ENCODE measurements around the gene MAD1L1. TPM values are rescaled to one million over a fixed set of nuclear protein-coding genes. Genes with fewer than 3 reads are reported as not detected.

Gene MAD1L1
- total RNA-seq, 1 experiment from 2014 or later = 38.5 TPM

GRCh38 chr7:2215851-2216250 is 16.9 kb downstream of the MAD1L1 start:
- BruUV-seq (replicated peaks) = no TSS peak

More at GRCh38 chr7:2215851-2216250, 16.9 kb downstream of the MAD1L1 start:
- H3K4me3 ChIP-seq (replicated peaks in 1 of 2; ENCODE audit: low read depth in 1 of 2, low read length in 2 of 2) = no peak overlapping the region
- POLR2A ChIA-PET = no interaction called here
- H2AFZ ChIP-seq (ENCODE audit: low read depth, low read length, poor library complexity, severe bottlenecking) = no peak overlapping the region
- DNase-seq (ENCODE audit: low read depth, low spot score) (no peak), ATAC-seq (no peak)
- H3K27ac ChIP-seq (ENCODE audit: low read depth, low read length) = no peak overlapping the region
- peaks cover 13 to 36% of the 10 kb centered on the region in 2 experiments for H3K36me3 ChIP-seq (ENCODE audit: control insufficient read depth in 1 of 2, insufficient read depth in 2 of 2, low read length in 2 of 2)
- H3K4me2 ChIP-seq (ENCODE audit: low read length) = no peak overlapping the region
- no peaks in the 10 kb centered on the region for H3K4me1 ChIP-seq (ENCODE audit: control insufficient read depth in 1 of 2, insufficient read depth in 2 of 2, low read length in 2 of 2)
- CTCF ChIA-PET = no interaction called here
- TF ChIP-seq MAX (IDR thresholded peaks at IDR 0.05) = no peak
- no peak for TF ChIP-seq POLR2AphosphoS5 (IDR thresholded peaks at IDR 0.05; ENCODE audit: low read depth, low read length)
- TF ChIP-seq, protein P1, sequence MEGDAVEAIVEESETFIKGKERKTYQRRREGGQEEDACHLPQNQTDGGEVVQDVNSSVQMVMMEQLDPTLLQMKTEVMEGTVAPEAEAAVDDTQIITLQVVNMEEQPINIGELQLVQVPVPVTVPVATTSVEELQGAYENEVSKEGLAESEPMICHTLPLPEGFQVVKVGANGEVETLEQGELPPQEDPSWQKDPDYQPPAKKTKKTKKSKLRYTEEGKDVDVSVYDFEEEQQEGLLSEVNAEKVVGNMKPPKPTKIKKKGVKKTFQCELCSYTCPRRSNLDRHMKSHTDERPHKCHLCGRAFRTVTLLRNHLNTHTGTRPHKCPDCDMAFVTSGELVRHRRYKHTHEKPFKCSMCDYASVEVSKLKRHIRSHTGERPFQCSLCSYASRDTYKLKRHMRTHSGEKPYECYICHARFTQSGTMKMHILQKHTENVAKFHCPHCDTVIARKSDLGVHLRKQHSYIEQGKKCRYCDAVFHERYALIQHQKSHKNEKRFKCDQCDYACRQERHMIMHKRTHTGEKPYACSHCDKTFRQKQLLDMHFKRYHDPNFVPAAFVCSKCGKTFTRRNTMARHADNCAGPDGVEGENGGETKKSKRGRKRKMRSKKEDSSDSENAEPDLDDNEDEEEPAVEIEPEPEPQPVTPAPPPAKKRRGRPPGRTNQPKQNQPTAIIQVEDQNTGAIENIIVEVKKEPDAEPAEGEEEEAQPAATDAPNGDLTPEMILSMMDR (IDR thresholded peaks at IDR 0.05 in 2 of 3, conservative IDR thresholded peaks at IDR 0.05 in 1 of 3; ENCODE audit: borderline replicate concordance in 1 of 3, insufficient read depth in 1 of 3, low read depth in 2 of 3, low read length in 2 of 3) = no peak
- no peak for TF ChIP-seq EZH2phosphoT487 (IDR thresholded peaks at IDR 0.05; ENCODE audit: borderline replicate concordance)
- TF ChIP-seq JUND (IDR thresholded peaks at IDR 0.05) = no peak
- TF ChIP-seq SIN3A (IDR thresholded peaks at IDR 0.05; ENCODE audit: low read depth) = no peak
- TF ChIP-seq, protein P2, sequence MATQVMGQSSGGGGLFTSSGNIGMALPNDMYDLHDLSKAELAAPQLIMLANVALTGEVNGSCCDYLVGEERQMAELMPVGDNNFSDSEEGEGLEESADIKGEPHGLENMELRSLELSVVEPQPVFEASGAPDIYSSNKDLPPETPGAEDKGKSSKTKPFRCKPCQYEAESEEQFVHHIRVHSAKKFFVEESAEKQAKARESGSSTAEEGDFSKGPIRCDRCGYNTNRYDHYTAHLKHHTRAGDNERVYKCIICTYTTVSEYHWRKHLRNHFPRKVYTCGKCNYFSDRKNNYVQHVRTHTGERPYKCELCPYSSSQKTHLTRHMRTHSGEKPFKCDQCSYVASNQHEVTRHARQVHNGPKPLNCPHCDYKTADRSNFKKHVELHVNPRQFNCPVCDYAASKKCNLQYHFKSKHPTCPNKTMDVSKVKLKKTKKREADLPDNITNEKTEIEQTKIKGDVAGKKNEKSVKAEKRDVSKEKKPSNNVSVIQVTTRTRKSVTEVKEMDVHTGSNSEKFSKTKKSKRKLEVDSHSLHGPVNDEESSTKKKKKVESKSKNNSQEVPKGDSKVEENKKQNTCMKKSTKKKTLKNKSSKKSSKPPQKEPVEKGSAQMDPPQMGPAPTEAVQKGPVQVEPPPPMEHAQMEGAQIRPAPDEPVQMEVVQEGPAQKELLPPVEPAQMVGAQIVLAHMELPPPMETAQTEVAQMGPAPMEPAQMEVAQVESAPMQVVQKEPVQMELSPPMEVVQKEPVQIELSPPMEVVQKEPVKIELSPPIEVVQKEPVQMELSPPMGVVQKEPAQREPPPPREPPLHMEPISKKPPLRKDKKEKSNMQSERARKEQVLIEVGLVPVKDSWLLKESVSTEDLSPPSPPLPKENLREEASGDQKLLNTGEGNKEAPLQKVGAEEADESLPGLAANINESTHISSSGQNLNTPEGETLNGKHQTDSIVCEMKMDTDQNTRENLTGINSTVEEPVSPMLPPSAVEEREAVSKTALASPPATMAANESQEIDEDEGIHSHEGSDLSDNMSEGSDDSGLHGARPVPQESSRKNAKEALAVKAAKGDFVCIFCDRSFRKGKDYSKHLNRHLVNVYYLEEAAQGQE (IDR thresholded peaks at IDR 0.05; ENCODE audit: low read depth) = no peak
- no peak for TF ChIP-seq SRF (IDR thresholded peaks at IDR 0.05; ENCODE audit: low read depth)
- TF ChIP-seq ZFX (IDR thresholded peaks at IDR 0.05) = no peak
- TF ChIP-seq EGR1 (IDR thresholded peaks at IDR 0.05; ENCODE audit: low read depth) = no peak
- TF ChIP-seq, protein P3, sequence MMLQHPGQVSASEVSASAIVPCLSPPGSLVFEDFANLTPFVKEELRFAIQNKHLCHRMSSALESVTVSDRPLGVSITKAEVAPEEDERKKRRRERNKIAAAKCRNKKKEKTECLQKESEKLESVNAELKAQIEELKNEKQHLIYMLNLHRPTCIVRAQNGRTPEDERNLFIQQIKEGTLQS (IDR thresholded peaks at IDR 0.05) = no peak
- no peak for TF ChIP-seq YY1 (IDR thresholded peaks at IDR 0.05; ENCODE audit: extremely low read depth, insufficient replicate concordance, low read depth, low read length)
- no peak for TF ChIP-seq SP1 (IDR thresholded peaks at IDR 0.05; ENCODE audit: low read depth)
- no peak for TF ChIP-seq FOSL1 (IDR thresholded peaks at IDR 0.05; ENCODE audit: low read depth)
- TF ChIP-seq EZH2 (IDR thresholded peaks at IDR 0.05) = no peak
- TF ChIP-seq ZBTB33 (IDR thresholded peaks at IDR 0.05; ENCODE audit: extremely low read depth, insufficient replicate concordance, low read length) = no peak
- TF ChIP-seq CBX3 (IDR thresholded peaks at IDR 0.05; ENCODE audit: low read depth) = no peak
- no peak for TF ChIP-seq TCF7L2 (IDR thresholded peaks at IDR 0.05; ENCODE audit: borderline replicate concordance, extremely low read depth, insufficient read depth, insufficient read length)
- no peaks in the 10 kb centered on the region for H3K9me2 ChIP-seq (ENCODE audit: insufficient read depth)
- RAD21 ChIA-PET (ENCODE audit: low non-redundant PET in 1 of 2, low total read pairs in 2 of 2, uncharacterized antibody in 2 of 2, unreplicated experiment in 2 of 2) = no interaction called here
- H3K79me2 ChIP-seq (ENCODE audit: insufficient read depth, low read length) = no peaks in the 10 kb centered on the region; the same call in 1 of the 2 replicates
- H4K20me1 ChIP-seq (ENCODE audit: insufficient read depth) = no peaks in the 10 kb centered on the region
- intact Hi-C loops (cut with micrococcal nuclease) = no loop called here
- H3K27me3 ChIP-seq (ENCODE audit: insufficient read depth, low read length) = no peaks in the 10 kb centered on the region
- no peaks in the 10 kb centered on the region for H3K9me3 ChIP-seq (ENCODE audit: control insufficient read depth in 1 of 2, insufficient read depth in 1 of 2, low read depth in 1 of 2, low read length in 2 of 2)
- H3K9ac ChIP-seq (ENCODE audit: low read length) = no peak overlapping the region
